Left cardiac atrium (tissue), 4 donors: ENCODE measurements around the gene INHA. TPM values are rescaled to one million over a fixed set of nuclear protein-coding genes. Genes with fewer than 3 reads are reported as not detected.

Experiments used
- ATAC-seq, 2 donors: fragments of 200-7000 bp; cut with Tn5 transposase; one replicate each; pipeline ENCODE4 v1.9.1; 2020; ENCODE audit warnings: mild to moderate bottlenecking in 2 of 2, moderate library complexity in 2 of 2
- DNase-seq: peaks from one replicate; pipeline ENCODE4 v3.0.0-alpha.2; 2020
- intact Hi-C, 2 donors: fragments of 100-400 bp; cut with DNase I; formaldehyde crosslinking; loops; one replicate each; pipeline versions ENCODE4 v1.14.1 to v1.15.1; 2022 to 2023
- total RNA-seq, 2 donors: library from RNA; stranded (reverse); fragmentation: NEBNext Ultra II Directional; extraction: Animal tissue kit (Norgen Biotek cat#: 25700); gene quantifications; one replicate each; pipeline ENCODE4 v1.2.1, GENCODE V29; 2021
- donor health status: DM: no; HTN: yes; CAD: no.
- donor health status: DM: no; HTN: yes; CAD: no; lungs with severe emphysema.
- donor health status: DM: yes; HTN: yes; CAD: no.
- donor health status: Dilated cardiomyopathy.

Gene INHA
- total RNA-seq, 2 donors from 2014 or later = 2.2 to 16.2 TPM

GRCh38 chr2:219567791-219568361 is 4.2 kb upstream of the INHA start:
- intact Hi-C loops = no loop called here
- DNase-seq (no peak), ATAC-seq (no peak)

- ATAC-seq (no peak), DNase-seq (no peak)
- intact Hi-C loops = no loop called here
Observed at GRCh38 chr2:219569041-219569440, 3.1 kb upstream of the INHA start.

GRCh38 chr2:219569635-219570034 is 2.5 kb upstream of the INHA start:
- ATAC-seq (no peak), DNase-seq (no peak)
- intact Hi-C loops = loop anchor here in 1 of 2 donors (2.0 kb wide), 1 partner anchor 73 kb away; no protein-coding TSS in a partner anchor

- intact Hi-C loops = loop anchor here in 1 of 2 donors (2.0 kb wide), 1 partner anchor 72 kb away; no protein-coding TSS in a partner anchor
- no peak for DNase-seq
- peak; percentile 31 to 42 for ATAC-seq
Observed at GRCh38 chr2:219570194-219570923, 1.8 kb upstream of the INHA start.

- DNase-seq = no peak
- intact Hi-C loops = loop anchor here in 1 of 2 donors (2.0 kb wide), 1 partner anchor 72 kb away; no protein-coding TSS in a partner anchor
- peak; percentile 9 to 19 for ATAC-seq
Observed at GRCh38 chr2:219570924-219571310, 1.2 kb upstream of the INHA start.

GRCh38 chr2:219571311-219572236 is 536 bp upstream of the INHA start, which contains the start of gene OBSL1:
Gene OBSL1 (minus strand): TSS chr2:219571539. CDS start chr2:219571232, 307 bp downstream.
- peak; percentile 81 to 88 for ATAC-seq
- DNase-seq = peak; percentile 87

GRCh38 chr2:219573166-219573565 is 1.1 kb downstream of the INHA start:
- ATAC-seq = no peak
- no peak for DNase-seq
- intact Hi-C loops = no loop called here

More at GRCh38 chr2:219571311-219572236, 536 bp upstream of the INHA start, which contains the start of gene OBSL1:
- intact Hi-C loops = loop anchor here in 1 of 2 donors (2.0 kb wide), 1 partner anchor 71 kb away; no protein-coding TSS in a partner anchor

- intact Hi-C loops = no loop called here
- no peak for ATAC-seq
- no peak for DNase-seq
Observed at GRCh38 chr2:219574484-219575311, 2.6 kb downstream of the INHA start.

GRCh38 chr2:219575566-219576504 is 3.7 kb downstream of the INHA start:
- DNase-seq (no peak), ATAC-seq (no peak)
- intact Hi-C loops = no loop called here

GRCh38 chr2:219576505-219577388 is 4.6 kb downstream of the INHA start:
- intact Hi-C loops = no loop called here
- peak in 1 of 2 donors; percentile 7 for ATAC-seq
- DNase-seq = no peak

- ATAC-seq = no peak
- no peak for DNase-seq
- intact Hi-C loops = no loop called here
Observed at GRCh38 chr2:219578811-219579613, 6.9 kb downstream of the INHA start.

GRCh38 chr2:219581346-219581745 is 9.2 kb downstream of the INHA start:
- DNase-seq = no peak
- no peak for ATAC-seq
- intact Hi-C loops = no loop called here

- no peak for ATAC-seq
- DNase-seq = no peak
- intact Hi-C loops = no loop called here
Observed at GRCh38 chr2:219591091-219591490, 19.0 kb downstream of the INHA start.

- intact Hi-C loops = no loop called here
- no peak for DNase-seq
- no peak for ATAC-seq
Observed at GRCh38 chr2:219592736-219593135, 20.6 kb downstream of the INHA start.

- ATAC-seq (no peak), DNase-seq (no peak)
- intact Hi-C loops = no loop called here
Observed at GRCh38 chr2:219593154-219593553, 21.0 kb downstream of the INHA start.

- no peak for ATAC-seq
- intact Hi-C loops = no loop called here
- DNase-seq = no peak
Observed at GRCh38 chr2:219595256-219595655, 23.1 kb downstream of the INHA start.
